OCI-LY1 (cell line): Measurements from ENCODE around the gene TFAP2E.

Experiments used
- EZH2 ChIP-seq: fragments of 200-600 bp; sonication (generic), shearing (Covaris generic); IDR thresholded peaks from 2 replicates; pipeline ENCODE4 v1.8.0; 2017; ENCODE audit warnings: borderline replicate concordance, mixed run types, mild to moderate bottlenecking, antibody characterized with exemption, low read length, moderate library complexity, mixed read lengths
- TF ChIP-seq, protein P1 (sequence below): fragments of 200-600 bp; sonication (generic), shearing (Covaris generic); IDR thresholded peaks from 2 replicates; pipeline ENCODE4 v1.5.1; 2017; ENCODE audit warnings: mild to moderate bottlenecking, antibody characterized with exemption, low read length, moderate library complexity, mixed read lengths

DNA sequence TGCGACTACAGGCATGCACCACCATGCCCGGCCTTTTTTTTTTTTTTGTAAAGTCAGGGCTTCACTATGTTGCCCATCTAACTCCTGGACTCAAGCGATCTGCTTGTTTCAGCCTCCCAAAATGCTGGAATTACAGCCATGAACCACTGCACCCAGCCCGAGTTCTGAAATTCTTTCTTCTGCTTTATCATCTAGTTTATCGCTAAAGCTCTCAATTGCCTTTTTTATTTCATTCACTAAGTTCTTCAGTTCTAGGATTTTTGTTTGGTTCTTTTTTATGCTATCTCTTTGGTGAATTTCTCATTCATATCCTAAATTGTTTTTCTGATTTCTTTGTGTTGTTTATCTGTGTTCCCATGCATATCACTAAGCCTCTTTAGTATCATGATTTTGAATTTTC lies 42.9 kb upstream of the TFAP2E start:
- TF ChIP-seq, protein P1, sequence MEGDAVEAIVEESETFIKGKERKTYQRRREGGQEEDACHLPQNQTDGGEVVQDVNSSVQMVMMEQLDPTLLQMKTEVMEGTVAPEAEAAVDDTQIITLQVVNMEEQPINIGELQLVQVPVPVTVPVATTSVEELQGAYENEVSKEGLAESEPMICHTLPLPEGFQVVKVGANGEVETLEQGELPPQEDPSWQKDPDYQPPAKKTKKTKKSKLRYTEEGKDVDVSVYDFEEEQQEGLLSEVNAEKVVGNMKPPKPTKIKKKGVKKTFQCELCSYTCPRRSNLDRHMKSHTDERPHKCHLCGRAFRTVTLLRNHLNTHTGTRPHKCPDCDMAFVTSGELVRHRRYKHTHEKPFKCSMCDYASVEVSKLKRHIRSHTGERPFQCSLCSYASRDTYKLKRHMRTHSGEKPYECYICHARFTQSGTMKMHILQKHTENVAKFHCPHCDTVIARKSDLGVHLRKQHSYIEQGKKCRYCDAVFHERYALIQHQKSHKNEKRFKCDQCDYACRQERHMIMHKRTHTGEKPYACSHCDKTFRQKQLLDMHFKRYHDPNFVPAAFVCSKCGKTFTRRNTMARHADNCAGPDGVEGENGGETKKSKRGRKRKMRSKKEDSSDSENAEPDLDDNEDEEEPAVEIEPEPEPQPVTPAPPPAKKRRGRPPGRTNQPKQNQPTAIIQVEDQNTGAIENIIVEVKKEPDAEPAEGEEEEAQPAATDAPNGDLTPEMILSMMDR = no peak
- TF ChIP-seq EZH2 = no peak
